Breast epithelium (tissue), 4 donors: Measurements from ENCODE around the gene SSH2. TPM values are rescaled to one million over a fixed set of nuclear protein-coding genes. Genes with fewer than 3 reads are reported as not detected.

Experiments used
- DNase-seq, 2 donors: peaks; one replicate each; pipeline ENCODE4 v3.0.0-alpha.2; 2019; ENCODE audit warnings: low spot score in 2 of 2
- H3K27ac ChIP-seq, 2 donors: fragments of 200-600 bp; sonication (generic) in 1 of 2; one replicate each; pipeline ENCODE4 v1.5.1; 2016 to 2019; ENCODE audit warnings: mild to moderate bottlenecking in 1 of 2
- H3K27me3 ChIP-seq, 2 donors: fragments of 200-600 bp; sonication (generic) in 1 of 2; one replicate each; pipeline versions ENCODE4 v1.5.1 to v1.6.0; 2017 to 2019; ENCODE audit warnings: control low read depth in 1 of 2, mild to moderate bottlenecking in 1 of 2
- H3K36me3 ChIP-seq: fragments of 200-600 bp; one replicate; pipeline ENCODE4 v1.5.1; 2019
- H3K4me1 ChIP-seq, 2 donors: fragments of 200-600 bp; sonication (generic); one replicate each; pipeline ENCODE4 v1.5.1; 2016 to 2019; ENCODE audit warnings: control low read depth in 1 of 2
- H3K4me3 ChIP-seq, 3 donors: fragments of 200-600 bp; sonication (generic); 1 replicate in 2 of 3; 2 replicates in 1 of 3; pipeline ENCODE4 v1.5.1; 2016 to 2019; ENCODE audit warnings: mild to moderate bottlenecking in 3 of 3, moderate library complexity in 2 of 3
- H3K9me3 ChIP-seq, 2 donors: fragments of 200-600 bp; sonication (generic) in 1 of 2; one replicate each; pipeline ENCODE4 v1.5.1; 2016 to 2019; ENCODE audit warnings: control low read depth in 1 of 2
- POLR2A ChIP-seq: fragments of 450-650 bp; IDR thresholded peaks from one replicate; pipeline ENCODE4 v1.6.1; 2016; ENCODE audit warnings: antibody characterized with exemption, mild to moderate bottlenecking, moderate library complexity
- POLR2AphosphoS5 ChIP-seq, 3 donors: sonication (generic); formaldehyde crosslinking; IDR thresholded peaks; one replicate each; pipeline ENCODE4 v1.6.1; 2017; ENCODE audit warnings: antibody characterized with exemption in 3 of 3
- intact Hi-C: fragments of 100-400 bp; cut with DNase I; formaldehyde crosslinking; loops from one replicate; pipeline ENCODE4 v1.15.1; 2023; ENCODE audit warnings: low total_unique reads
- total RNA-seq, 3 donors: library from RNA; depleted of rRNA; stranded (reverse); fragments of >200 nt; gene quantifications; one replicate each; pipeline ENCODE4 v1.1.0, GENCODE V29; 2016
- TF ChIP-seq, protein P1 (sequence below), 3 donors: fragments of 450-650 bp; IDR thresholded peaks; one replicate each; pipeline ENCODE4 v1.5.1; 2016 to 2017; ENCODE audit warnings: antibody characterized with exemption in 3 of 3, mild to moderate bottlenecking in 3 of 3, moderate library complexity in 3 of 3

Gene SSH2
- total RNA-seq, 3 donors from 2014 or later = 23.0 to 64.2 (median 25.9) TPM

DNA sequence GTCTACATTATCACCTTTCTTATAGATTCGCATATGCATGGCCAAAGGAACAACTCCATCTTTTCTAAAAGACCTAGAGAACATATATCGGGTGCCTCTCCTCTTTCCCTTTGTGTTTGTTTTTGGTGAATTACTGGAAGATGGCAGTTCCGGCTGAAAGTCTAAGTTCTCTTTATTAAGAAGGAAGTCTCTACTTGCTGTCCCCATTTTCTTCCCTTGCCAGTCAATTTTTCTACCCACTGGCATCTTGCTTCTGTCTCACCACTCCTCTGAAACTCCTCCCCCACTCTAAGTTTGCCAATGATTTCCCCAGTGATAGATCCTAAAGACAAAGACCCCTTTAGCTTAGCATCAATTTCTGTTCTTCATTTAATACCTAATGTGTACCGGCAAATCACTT lies 213.5 kb downstream of the SSH2 start:
- H3K27ac ChIP-seq = no peak overlapping the region
- no peaks in the 10 kb centered on the region for H3K9me3 ChIP-seq
- intact Hi-C loops = no loop called here
- TF ChIP-seq, protein P1, sequence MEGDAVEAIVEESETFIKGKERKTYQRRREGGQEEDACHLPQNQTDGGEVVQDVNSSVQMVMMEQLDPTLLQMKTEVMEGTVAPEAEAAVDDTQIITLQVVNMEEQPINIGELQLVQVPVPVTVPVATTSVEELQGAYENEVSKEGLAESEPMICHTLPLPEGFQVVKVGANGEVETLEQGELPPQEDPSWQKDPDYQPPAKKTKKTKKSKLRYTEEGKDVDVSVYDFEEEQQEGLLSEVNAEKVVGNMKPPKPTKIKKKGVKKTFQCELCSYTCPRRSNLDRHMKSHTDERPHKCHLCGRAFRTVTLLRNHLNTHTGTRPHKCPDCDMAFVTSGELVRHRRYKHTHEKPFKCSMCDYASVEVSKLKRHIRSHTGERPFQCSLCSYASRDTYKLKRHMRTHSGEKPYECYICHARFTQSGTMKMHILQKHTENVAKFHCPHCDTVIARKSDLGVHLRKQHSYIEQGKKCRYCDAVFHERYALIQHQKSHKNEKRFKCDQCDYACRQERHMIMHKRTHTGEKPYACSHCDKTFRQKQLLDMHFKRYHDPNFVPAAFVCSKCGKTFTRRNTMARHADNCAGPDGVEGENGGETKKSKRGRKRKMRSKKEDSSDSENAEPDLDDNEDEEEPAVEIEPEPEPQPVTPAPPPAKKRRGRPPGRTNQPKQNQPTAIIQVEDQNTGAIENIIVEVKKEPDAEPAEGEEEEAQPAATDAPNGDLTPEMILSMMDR (IDR thresholded peaks at IDR 0.05) = no peak
- TF ChIP-seq POLR2A (no peak), POLR2AphosphoS5 (IDR thresholded peaks at IDR 0.05) (no peak)
- DNase-seq = no peak
- H3K27me3 ChIP-seq = no peaks in the 10 kb centered on the region
- no peaks in the 10 kb centered on the region for H3K36me3 ChIP-seq
- no peak overlapping the region for H3K4me3 ChIP-seq
- H3K4me1 ChIP-seq = no peaks in the 10 kb centered on the region

DNA sequence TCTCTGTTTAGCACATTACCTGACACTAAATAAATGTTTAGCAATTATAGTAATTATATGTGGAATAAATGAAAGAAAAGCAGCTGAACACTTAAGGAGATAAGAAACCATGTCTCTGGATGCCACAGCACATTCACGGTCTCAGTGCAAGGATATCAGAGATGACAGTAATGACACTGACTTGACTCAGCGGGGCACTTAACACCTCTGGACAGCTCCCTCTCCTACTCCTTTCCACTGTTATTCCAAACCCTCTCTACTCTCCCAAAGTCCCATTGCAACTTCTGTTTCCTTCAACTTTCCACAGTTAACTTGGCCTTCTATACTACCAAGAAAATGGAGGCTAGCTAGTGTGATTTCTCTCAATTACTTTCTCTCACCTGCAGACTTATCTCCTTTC lies 214.3 kb downstream of the SSH2 start:
- TF ChIP-seq POLR2AphosphoS5 (IDR thresholded peaks at IDR 0.05) (no peak), POLR2A (no peak)
- TF ChIP-seq, protein P1 (IDR thresholded peaks at IDR 0.05) = no peak
- no peak overlapping the region for H3K4me3 ChIP-seq
- no peaks in the 10 kb centered on the region for H3K27me3 ChIP-seq
- no peaks in the 10 kb centered on the region for H3K9me3 ChIP-seq
- no peaks in the 10 kb centered on the region for H3K36me3 ChIP-seq
- intact Hi-C loops = no loop called here
- H3K27ac ChIP-seq = no peak overlapping the region
- H3K4me1 ChIP-seq = no peaks in the 10 kb centered on the region
- DNase-seq = no peak

DNA sequence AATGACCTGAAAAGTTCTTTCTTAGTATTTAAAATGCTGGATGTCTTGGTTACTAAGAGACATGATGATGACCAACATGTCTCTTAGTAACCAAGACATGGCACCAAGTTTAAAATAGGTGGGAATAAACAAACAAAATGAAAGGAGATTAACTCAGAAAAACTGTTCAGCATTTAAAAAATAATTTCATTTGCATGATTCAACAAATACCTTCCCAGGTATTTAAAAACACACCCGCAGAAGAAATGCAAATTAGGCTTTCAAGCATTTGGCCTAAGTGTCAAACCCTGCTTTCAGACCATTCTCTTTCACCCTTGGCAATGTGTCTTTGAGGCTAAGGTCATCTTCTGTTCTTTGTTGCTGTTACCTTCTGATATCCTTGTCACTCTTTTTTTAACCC lies 215.9 kb downstream of the SSH2 start:
- TF ChIP-seq POLR2AphosphoS5 (IDR thresholded peaks at IDR 0.05) (no peak), POLR2A (no peak)
- TF ChIP-seq, protein P1 (IDR thresholded peaks at IDR 0.05) = no peak
- intact Hi-C loops = no loop called here
- Histone ChIP-seq H3K27me3 (no peaks in the 10 kb centered on the region), H3K36me3 (no peaks in the 10 kb centered on the region), H3K4me3 (no peak overlapping the region), H3K27ac (no peak overlapping the region), H3K9me3 (no peaks in the 10 kb centered on the region), H3K4me1 (no peaks in the 10 kb centered on the region)
- no peak for DNase-seq

DNA sequence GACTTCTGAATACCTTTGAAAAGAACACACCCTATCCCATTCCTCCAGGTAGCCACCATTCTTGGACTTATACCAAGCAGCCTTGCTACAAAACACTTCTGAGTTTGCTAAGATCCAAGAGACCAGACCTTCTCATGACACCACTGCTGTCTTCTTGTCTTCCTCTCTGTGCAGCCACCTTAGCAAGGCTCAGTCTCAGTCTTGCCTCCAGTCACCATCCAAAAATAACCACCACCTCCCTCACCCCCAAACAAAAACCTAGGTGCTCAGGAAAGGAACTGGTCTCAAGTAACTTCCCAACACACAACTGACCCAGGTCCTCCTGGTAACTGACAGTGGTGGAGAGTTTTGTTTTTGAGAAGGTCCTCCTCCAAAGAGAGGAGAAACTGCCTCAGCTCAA lies 216.4 kb downstream of the SSH2 start:
- TF ChIP-seq, protein P1 (IDR thresholded peaks at IDR 0.05) = no peak
- TF ChIP-seq POLR2AphosphoS5 (IDR thresholded peaks at IDR 0.05) = no peak
- no peak for TF ChIP-seq POLR2A
- Histone ChIP-seq H3K27me3 (no peaks in the 10 kb centered on the region), H3K4me3 (no peak overlapping the region), H3K4me1 (no peaks in the 10 kb centered on the region), H3K27ac (no peak overlapping the region), H3K9me3 (no peaks in the 10 kb centered on the region), H3K36me3 (no peaks in the 10 kb centered on the region)
- DNase-seq = no peak
- intact Hi-C loops = no loop called here

DNA sequence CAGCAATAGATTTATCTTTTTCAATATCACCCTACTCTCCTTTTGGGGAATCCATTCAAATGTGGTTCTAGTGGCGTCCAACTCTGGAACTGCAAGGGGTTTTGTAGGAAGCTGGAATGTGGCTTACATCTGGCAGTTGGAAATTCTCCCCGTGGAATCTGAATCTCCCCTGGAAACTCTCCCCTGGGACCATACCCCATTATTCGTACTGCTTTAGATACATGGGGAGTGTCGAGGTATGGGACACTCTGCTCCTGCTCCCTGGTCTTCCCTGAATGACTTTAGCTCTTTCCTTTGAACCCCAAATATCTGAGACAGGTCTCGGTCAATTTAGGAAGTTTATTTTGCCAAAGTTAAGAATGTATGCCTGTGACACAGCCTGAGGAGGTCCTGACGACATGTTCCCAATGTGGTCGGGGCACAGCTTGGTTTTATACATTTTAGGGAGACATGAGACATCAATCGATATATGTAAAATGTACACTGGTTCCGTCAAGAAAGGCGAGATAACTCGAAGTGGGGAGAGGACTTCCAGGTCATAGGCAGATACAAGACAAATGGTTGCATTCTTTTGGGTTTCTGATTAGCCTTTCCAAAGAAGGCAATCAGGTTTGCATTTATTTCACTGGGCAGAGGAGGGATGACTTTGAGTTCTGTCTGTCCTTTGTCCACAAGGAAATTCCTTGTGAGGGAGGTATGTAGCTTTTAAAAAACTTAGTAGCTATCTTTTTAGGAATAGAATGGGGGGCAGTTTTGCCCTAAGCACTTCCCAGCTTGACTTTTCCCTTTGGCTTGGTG lies 218.2 kb downstream of the SSH2 start:
- H3K9me3 ChIP-seq = no peaks in the 10 kb centered on the region
- no peaks in the 10 kb centered on the region for H3K27me3 ChIP-seq
- intact Hi-C loops = no loop called here
- no peak overlapping the region for H3K4me3 ChIP-seq
- DNase-seq = no peak
- H3K4me1 ChIP-seq = no peaks in the 10 kb centered on the region
- H3K36me3 ChIP-seq = no peaks in the 10 kb centered on the region
- no peak for TF ChIP-seq POLR2AphosphoS5 (IDR thresholded peaks at IDR 0.05)
- no peak for TF ChIP-seq POLR2A
- TF ChIP-seq, protein P1 (IDR thresholded peaks at IDR 0.05) = no peak
- no peak overlapping the region for H3K27ac ChIP-seq
